Smooth muscle cell (in vitro differentiated cells): ENCODE measurements around the gene GDF10. TPM values are rescaled to one million over a fixed set of nuclear protein-coding genes. Genes with fewer than 3 reads are reported as not detected.

Experiments
- DNase-seq: peaks from one replicate; lab custom pipeline; 2025; ENCODE audit not compliant: unreplicated experiment; lab: John Stamatoyannopoulos, UW
- H2AFZ ChIP-seq: fragments of 200-600 bp; sonication (generic); 2 replicates; pipeline ENCODE4 v1.6.0; 2016; ENCODE audit warnings: antibody characterized with exemption, low read depth, mild to moderate bottlenecking
- H3F3A ChIP-seq: fragments of 200-600 bp; sonication (generic); 2 replicates; pipeline ENCODE4 v1.6.0; 2017; ENCODE audit warnings: antibody characterized with exemption, low read depth
- H3K27ac ChIP-seq: fragments of 200-600 bp; sonication (generic); 2 replicates; pipeline ENCODE4 v1.5.1; 2016; ENCODE audit warnings: low read depth, mild to moderate bottlenecking
- H3K27me3 ChIP-seq: fragments of 200-600 bp; sonication (generic); 2 replicates; pipeline ENCODE4 v1.6.1; 2016; ENCODE audit warnings: low read depth, mild to moderate bottlenecking
- H3K36me3 ChIP-seq: fragments of 200-600 bp; sonication (generic); 2 replicates; pipeline ENCODE4 v1.5.1; 2016; ENCODE audit warnings: low read depth
- H3K4me1 ChIP-seq: fragments of 200-600 bp; sonication (generic); 2 replicates; pipeline ENCODE4 v1.5.1; 2016; ENCODE audit warnings: low read depth
- H3K4me2 ChIP-seq: fragments of 200-600 bp; sonication (generic); 2 replicates; pipeline ENCODE4 v1.6.0; 2016; ENCODE audit warnings: mild to moderate bottlenecking
- H3K4me3 ChIP-seq: fragments of 200-600 bp; sonication (generic); 2 replicates; pipeline ENCODE4 v1.5.1; 2016; ENCODE audit warnings: mild to moderate bottlenecking
- H3K79me2 ChIP-seq: fragments of 200-600 bp; sonication (generic); 2 replicates; pipeline ENCODE4 v1.6.0; 2016; ENCODE audit warnings: low read depth, mild to moderate bottlenecking
- H3K9ac ChIP-seq: fragments of 200-600 bp; sonication (generic); 2 replicates; pipeline ENCODE4 v1.6.0; 2016; ENCODE audit warnings: low read depth
- H3K9me3 ChIP-seq: fragments of 200-600 bp; sonication (generic); replicated peaks from 2 replicates; pipeline ENCODE4 v1.5.1; 2016; ENCODE audit warnings: low read depth
- H4K20me1 ChIP-seq: fragments of 200-600 bp; sonication (generic); 2 replicates; pipeline ENCODE4 v1.6.0; 2016; ENCODE audit warnings: low read depth
- WGBS: methylation state at CpG from one replicate; pipeline ENCODE4 v1.1.7; 2016; ENCODE audit warnings: low lambda C conversion rate; 5-methylcytosine and 5-hydroxymethylcytosine counted together
- polyA plus RNA-seq: library from polyadenylated mRNA; unstranded; fragments of >200 nt; fragmentation: Nextera tagmentation; extraction: Ambion mirVana; gene quantifications from 2 replicates; pipeline ENCODE4 v1.2.1, GENCODE V29; 2016
- total RNA-seq: library from RNA; depleted of rRNA; stranded (reverse); fragments of >200 nt; gene quantifications from 2 replicates; pipeline ENCODE4 v1.2.3, GENCODE V29; 2014
- TF ChIP-seq, protein P1 (sequence below): fragments of 200-600 bp; sonication (generic); IDR thresholded peaks from 2 replicates; pipeline ENCODE4 v1.5.1; 2017; ENCODE audit warnings: borderline replicate concordance, mild to moderate bottlenecking, antibody characterized with exemption; ENCODE audit not compliant: insufficient read depth, poor library complexity, severe bottlenecking

GDF10 gene
- total and polyA plus RNA-seq, 2 experiments from 2014 or later, result 0.58 to 1.5 TPM

DNA sequence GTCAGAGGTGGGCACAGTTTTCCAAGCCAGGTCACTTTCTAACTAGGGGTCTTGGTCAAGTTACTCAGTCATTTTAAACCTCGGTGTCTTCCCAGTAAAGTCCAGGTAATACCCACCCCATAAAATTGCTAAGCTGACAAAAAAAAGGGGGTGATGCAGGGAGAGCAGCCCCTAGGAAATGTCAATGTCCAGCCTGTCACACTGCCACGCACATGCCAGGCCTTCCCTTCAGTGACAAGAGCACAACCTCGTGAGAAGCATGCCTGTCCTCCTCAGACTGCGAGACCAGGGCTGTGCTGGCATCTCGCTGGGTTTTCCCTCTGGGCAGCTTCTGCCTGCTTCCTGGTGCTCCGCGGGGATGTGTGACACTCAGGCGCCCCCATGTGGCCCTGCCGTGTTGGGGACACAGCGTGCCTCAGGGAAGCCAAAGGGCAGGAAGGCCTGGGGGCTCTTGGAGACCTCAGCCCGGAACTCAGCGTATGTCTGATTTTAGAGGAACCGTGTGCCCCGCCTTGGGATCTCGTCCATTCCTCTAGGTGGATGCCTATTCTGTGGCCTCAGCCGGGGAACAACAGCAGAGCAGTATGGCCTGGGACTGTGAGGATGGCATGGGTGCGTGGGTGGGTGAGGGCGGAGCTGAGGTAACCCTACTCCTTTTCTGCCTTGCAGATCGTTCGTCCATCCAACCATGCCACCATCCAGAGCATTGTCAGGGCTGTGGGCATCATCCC, 12.1 kb downstream of the GDF10 start:
- H4K20me1 ChIP-seq, result no peaks in the 10 kb centered on the region
- 36% methylated on average over 20 of the region's 20 CpGs for WGBS
- H2AFZ ChIP-seq, result no peak overlapping the region

GRCh38 chr10:47312663-47312995, 12.6 kb downstream of the GDF10 start:
- H3K4me3 ChIP-seq, result no peak overlapping the region
- no peaks in the 10 kb centered on the region for H3K79me2 ChIP-seq
- no peaks in the 10 kb centered on the region for H3K4me1 ChIP-seq
- H2AFZ ChIP-seq, result no peak overlapping the region
- H3K27ac ChIP-seq, result no peak overlapping the region
- H3K9ac ChIP-seq, result no peak overlapping the region
- no peaks in the 10 kb centered on the region for H3K9me3 ChIP-seq
- no peaks in the 10 kb centered on the region for H3F3A ChIP-seq
- no peaks in the 10 kb centered on the region for H4K20me1 ChIP-seq
- whole genome bisulfite sequencing, result 83% methylated on average over 7 of the region's 7 CpGs
- H3K36me3 ChIP-seq, result no peaks in the 10 kb centered on the region
- DNase-seq, result no peak
- no peak overlapping the region for H3K4me2 ChIP-seq
- TF ChIP-seq, protein P1, sequence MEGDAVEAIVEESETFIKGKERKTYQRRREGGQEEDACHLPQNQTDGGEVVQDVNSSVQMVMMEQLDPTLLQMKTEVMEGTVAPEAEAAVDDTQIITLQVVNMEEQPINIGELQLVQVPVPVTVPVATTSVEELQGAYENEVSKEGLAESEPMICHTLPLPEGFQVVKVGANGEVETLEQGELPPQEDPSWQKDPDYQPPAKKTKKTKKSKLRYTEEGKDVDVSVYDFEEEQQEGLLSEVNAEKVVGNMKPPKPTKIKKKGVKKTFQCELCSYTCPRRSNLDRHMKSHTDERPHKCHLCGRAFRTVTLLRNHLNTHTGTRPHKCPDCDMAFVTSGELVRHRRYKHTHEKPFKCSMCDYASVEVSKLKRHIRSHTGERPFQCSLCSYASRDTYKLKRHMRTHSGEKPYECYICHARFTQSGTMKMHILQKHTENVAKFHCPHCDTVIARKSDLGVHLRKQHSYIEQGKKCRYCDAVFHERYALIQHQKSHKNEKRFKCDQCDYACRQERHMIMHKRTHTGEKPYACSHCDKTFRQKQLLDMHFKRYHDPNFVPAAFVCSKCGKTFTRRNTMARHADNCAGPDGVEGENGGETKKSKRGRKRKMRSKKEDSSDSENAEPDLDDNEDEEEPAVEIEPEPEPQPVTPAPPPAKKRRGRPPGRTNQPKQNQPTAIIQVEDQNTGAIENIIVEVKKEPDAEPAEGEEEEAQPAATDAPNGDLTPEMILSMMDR, result no peak
- H3K27me3 ChIP-seq, result peaks cover 2% of the 10 kb centered on the region

More for the DNA sequence above, 12.1 kb downstream of the GDF10 start:
- H3K4me3 ChIP-seq, result no peak overlapping the region
- H3K36me3 ChIP-seq, result no peaks in the 10 kb centered on the region
- no peak overlapping the region for H3K27ac ChIP-seq
- no peaks in the 10 kb centered on the region for H3K79me2 ChIP-seq
- H3K4me1 ChIP-seq, result no peaks in the 10 kb centered on the region
- TF ChIP-seq, protein P1, result peak; percentile 94
- DNase-seq, result peak; percentile 49
- H3K9me3 ChIP-seq, result no peaks in the 10 kb centered on the region
- no peak overlapping the region for H3K9ac ChIP-seq
- H3K27me3 ChIP-seq, result peaks cover 7% of the 10 kb centered on the region
- H3F3A ChIP-seq, result no peaks in the 10 kb centered on the region
- no peak overlapping the region for H3K4me2 ChIP-seq

DNA sequence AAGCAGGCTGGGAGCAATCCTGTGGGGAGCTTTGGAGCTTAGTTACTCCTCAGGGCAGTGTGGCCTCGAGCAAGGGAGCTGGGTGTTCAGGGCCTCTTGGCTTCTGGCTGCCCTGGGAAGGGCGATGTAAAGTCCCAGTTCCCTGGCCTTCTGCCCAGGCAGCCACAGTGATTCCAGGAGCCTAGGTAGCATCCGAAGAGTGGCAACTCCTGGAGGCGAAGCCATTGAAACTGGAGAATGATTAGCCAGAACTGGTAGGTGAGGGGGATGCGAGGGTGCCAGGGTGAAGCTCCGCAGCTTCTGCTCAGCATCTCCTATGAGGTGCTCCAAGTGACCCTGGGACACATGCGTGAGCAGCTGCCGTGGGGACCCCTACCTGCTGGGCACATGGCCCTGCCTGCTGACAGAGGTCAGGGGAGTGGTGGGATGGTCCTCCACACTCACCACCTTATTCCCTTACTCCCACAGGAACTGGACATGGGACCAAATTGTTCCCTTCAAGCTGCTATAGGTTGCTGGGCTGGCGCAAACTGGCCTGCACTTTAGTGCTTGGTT, 14.5 kb downstream of the GDF10 start:
- Histone ChIP-seq H3K27ac (no peak overlapping the region), H4K20me1 (no peaks in the 10 kb centered on the region), H2AFZ (no peak overlapping the region), H3F3A (no peaks in the 10 kb centered on the region), H3K9ac (no peak overlapping the region), H3K4me2 (no peak overlapping the region), H3K9me3 (no peaks in the 10 kb centered on the region), H3K36me3 (no peaks in the 10 kb centered on the region), H3K79me2 (no peaks in the 10 kb centered on the region), H3K4me1 (no peaks in the 10 kb centered on the region), H3K4me3 (no peak overlapping the region), H3K27me3 (no peaks in the 10 kb centered on the region)
- WGBS, result 88% methylated on average over 9 of the region's 9 CpGs
- TF ChIP-seq, protein P1, result no peak
- DNase-seq, result no peak

GRCh38 chr10:47315421-47315820, 15.4 kb downstream of the GDF10 start:
- Histone ChIP-seq H2AFZ (no peak overlapping the region), H3K79me2 (no peaks in the 10 kb centered on the region), H3F3A (no peaks in the 10 kb centered on the region), H3K4me1 (no peaks in the 10 kb centered on the region), H3K4me3 (no peak overlapping the region), H3K9ac (no peak overlapping the region), H3K27me3 (no peaks in the 10 kb centered on the region), H3K36me3 (no peaks in the 10 kb centered on the region), H3K9me3 (no peaks in the 10 kb centered on the region), H4K20me1 (no peaks in the 10 kb centered on the region), H3K27ac (no peak overlapping the region), H3K4me2 (no peak overlapping the region)
- DNase-seq, result no peak
- TF ChIP-seq, protein P1, result no peak
- WGBS, result 91% methylated on average over 2 of the region's 2 CpGs
